Endothelial cell (in vitro differentiated cells): ENCODE data around the gene CCL18. TPM values are rescaled to one million over a fixed set of nuclear protein-coding genes. Genes with fewer than 3 reads are reported as not detected.
A peak's percentile ranks its signal among the peaks of the same experiment; 100 is the strongest.
"Not testable (repeated sequence)": the region's sequence is repeated elsewhere in the genome, so short reads cannot be mapped to it uniquely, and the experiment has no call there.

Experiments used
- DNase-seq: peaks from one replicate; pipeline ENCODE4 v3.0.0; 2021; ENCODE audit warnings: low spot score
- H3K27ac Mint-ChIP-seq: one replicate; pipeline ENCODE4 v1.8.0; 2021; ENCODE audit warnings: mixed read lengths, inconsistent platforms; ENCODE audit not compliant: unreplicated experiment
- H3K27me3 Mint-ChIP-seq: one replicate; pipeline ENCODE4 v1.8.0; 2021; ENCODE audit warnings: mild to moderate bottlenecking, moderate library complexity, mixed read lengths, inconsistent platforms; ENCODE audit not compliant: unreplicated experiment
- H3K36me3 Mint-ChIP-seq: one replicate; pipeline ENCODE4 v1.8.0; 2021; ENCODE audit warnings: mild to moderate bottlenecking, low read depth, mixed read lengths, inconsistent platforms; ENCODE audit not compliant: unreplicated experiment
- H3K4me1 Mint-ChIP-seq: one replicate; pipeline ENCODE4 v1.8.0; 2021; ENCODE audit warnings: mild to moderate bottlenecking, mixed read lengths, inconsistent platforms; ENCODE audit not compliant: unreplicated experiment
- H3K4me3 Mint-ChIP-seq: one replicate; pipeline ENCODE4 v1.8.0; 2021; ENCODE audit warnings: mild to moderate bottlenecking, mixed read lengths, inconsistent platforms; ENCODE audit not compliant: unreplicated experiment
- H3K9me3 Mint-ChIP-seq: one replicate; pipeline ENCODE4 v1.8.0; 2021; ENCODE audit warnings: mixed read lengths, inconsistent platforms; ENCODE audit not compliant: unreplicated experiment
- total RNA-seq: library from RNA; stranded (reverse); fragmentation: NEBNext Ultra II Directional; extraction: Animal tissue kit (Norgen Biotek cat#: 25700); gene quantifications from one replicate; pipeline ENCODE4 v1.2.1, GENCODE V29; 2021; ENCODE audit not compliant: unreplicated experiment
- TF ChIP-seq, protein P1 (sequence below): fragments of 200-600 bp; sonication (generic); IDR thresholded peaks from one replicate; pipeline ENCODE4 v1.5.0; 2021; ENCODE audit warnings: antibody characterized with exemption; ENCODE audit not compliant: unreplicated experiment

Gene CCL18
- total RNA-seq, 1 donor from 2014 or later, result not detected

DNA sequence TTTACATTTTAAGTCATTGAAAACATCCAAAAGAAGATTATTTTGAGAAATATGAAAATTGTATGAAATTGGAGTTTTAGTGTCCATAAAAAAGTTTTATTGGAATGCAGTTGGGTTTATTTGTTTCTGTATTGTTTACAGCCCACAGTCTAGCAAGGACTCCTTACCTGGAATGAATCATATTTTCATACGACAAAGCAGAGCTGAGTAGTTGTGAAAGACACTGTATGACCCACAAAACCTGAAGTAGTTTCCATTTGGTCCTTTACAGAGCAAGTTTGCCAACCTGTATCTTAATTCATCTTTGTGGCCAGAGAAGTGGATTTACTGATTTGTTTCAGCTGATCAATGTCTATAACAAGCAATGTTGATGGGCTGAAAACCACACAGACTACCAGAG is 10.3 kb downstream of the CCL18 start:
- no peaks in the 10 kb centered on the region for H3K9me3 Mint-ChIP-seq
- no peak overlapping the region for H3K27ac Mint-ChIP-seq
- TF ChIP-seq, protein P1, sequence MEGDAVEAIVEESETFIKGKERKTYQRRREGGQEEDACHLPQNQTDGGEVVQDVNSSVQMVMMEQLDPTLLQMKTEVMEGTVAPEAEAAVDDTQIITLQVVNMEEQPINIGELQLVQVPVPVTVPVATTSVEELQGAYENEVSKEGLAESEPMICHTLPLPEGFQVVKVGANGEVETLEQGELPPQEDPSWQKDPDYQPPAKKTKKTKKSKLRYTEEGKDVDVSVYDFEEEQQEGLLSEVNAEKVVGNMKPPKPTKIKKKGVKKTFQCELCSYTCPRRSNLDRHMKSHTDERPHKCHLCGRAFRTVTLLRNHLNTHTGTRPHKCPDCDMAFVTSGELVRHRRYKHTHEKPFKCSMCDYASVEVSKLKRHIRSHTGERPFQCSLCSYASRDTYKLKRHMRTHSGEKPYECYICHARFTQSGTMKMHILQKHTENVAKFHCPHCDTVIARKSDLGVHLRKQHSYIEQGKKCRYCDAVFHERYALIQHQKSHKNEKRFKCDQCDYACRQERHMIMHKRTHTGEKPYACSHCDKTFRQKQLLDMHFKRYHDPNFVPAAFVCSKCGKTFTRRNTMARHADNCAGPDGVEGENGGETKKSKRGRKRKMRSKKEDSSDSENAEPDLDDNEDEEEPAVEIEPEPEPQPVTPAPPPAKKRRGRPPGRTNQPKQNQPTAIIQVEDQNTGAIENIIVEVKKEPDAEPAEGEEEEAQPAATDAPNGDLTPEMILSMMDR, result no peak
- H3K4me3 Mint-ChIP-seq, result no peak overlapping the region
- H3K4me1 Mint-ChIP-seq, result no peaks in the 10 kb centered on the region
- H3K27me3 Mint-ChIP-seq, result peaks cover 2% of the 10 kb centered on the region
- no peaks in the 10 kb centered on the region for H3K36me3 Mint-ChIP-seq
- no peak for DNase-seq

DNA sequence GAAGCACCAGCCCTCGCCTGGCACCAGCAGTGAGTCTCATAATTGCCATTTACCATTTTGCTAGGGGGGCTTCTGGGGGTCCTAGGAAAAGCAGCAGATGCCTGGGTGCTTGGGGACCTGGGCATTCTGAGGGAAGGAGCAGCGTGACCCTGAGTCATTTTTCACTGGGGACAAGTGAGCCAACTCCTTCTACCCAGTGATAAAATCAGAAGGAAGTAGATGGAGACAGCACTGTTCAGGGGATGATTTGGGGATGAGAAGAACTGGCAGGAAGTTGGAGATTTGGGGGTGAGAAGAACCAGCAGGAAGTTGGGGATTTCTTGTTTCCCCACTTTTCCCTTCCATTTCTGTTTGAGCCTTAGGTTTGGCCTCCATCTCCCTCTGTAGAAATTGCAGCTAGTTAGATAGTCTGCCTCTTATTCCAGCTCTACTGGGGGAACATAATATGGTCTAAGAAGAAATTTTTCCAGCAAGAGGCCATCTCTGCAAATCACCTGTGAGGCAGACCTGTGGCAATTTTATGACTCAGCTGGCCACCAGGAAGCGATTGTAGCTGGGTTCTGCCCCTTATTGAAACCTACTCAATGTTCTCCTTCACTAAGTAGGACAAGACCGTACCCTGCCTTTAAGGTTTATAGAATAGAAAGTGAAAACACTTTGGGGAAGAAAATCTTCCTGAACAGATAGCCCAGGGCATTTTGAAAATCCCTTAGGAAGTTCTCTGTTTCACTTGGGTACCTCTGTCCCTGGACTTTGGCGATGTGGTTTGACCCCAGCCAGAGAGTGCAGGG is 17.8 kb downstream of the CCL18 start:
- not testable (repeated sequence) for H3K27ac Mint-ChIP-seq, H3K4me1 Mint-ChIP-seq, H3K4me3 Mint-ChIP-seq, H3K36me3 Mint-ChIP-seq, DNase-seq, H3K9me3 Mint-ChIP-seq, H3K27me3 Mint-ChIP-seq

DNA sequence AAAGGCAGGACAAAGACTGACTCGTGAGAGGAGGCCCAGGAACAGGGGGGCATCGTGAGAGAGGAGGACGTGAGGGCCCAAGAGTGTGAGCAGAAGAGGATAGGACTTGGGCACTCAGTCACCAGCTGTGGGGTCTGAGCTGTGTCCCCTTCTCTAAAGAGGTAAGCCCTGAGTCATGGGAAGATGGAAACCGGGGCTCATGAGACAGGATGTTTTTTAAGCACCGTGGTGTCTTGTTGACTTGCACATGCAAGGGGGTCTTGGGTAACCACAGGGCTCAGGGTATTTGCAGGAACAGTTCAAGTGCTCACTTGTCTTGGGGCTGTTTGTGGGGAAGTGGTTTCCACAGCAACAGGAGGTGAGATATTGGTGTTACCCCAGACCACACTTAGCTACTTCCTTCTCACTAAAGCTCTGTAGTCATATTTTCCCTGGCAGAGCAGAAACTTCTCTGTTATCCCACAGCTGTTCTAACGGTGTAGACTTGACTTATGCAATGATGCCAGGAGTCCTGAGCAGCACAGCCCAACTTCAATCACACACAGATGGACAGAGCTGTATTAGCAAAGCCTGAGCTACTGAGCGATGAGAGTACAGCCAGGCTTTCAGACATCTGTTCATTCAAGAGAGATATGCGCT is 18.5 kb downstream of the CCL18 start:
- H3K9me3 Mint-ChIP-seq, DNase-seq, H3K4me1 Mint-ChIP-seq, H3K4me3 Mint-ChIP-seq, H3K36me3 Mint-ChIP-seq, H3K27me3 Mint-ChIP-seq, H3K27ac Mint-ChIP-seq: not testable (repeated sequence)

DNA sequence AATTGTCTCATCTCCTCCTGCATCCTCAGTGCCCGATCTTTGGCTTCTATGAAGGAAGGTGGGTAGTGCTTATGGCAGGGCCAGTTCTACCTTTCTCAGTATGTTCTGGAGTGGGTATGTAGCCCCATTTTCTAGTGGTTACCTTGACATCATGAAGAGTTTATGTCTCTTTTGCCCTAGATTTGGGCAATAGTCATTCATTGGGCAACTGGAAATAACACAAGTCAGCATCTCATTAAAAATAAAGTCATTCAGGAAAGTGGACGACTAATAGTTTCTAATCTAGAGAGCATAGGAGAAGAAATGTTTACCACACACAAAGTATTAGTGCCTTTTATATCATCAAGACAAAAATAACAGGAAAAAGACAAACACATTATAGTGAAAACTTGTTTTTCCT is 19.6 kb downstream of the CCL18 start:
- H3K4me1 Mint-ChIP-seq, H3K27me3 Mint-ChIP-seq, H3K4me3 Mint-ChIP-seq, H3K36me3 Mint-ChIP-seq, DNase-seq, H3K9me3 Mint-ChIP-seq: not testable (repeated sequence)
- peak overlapping the region; percentile 33 for H3K27ac Mint-ChIP-seq

DNA sequence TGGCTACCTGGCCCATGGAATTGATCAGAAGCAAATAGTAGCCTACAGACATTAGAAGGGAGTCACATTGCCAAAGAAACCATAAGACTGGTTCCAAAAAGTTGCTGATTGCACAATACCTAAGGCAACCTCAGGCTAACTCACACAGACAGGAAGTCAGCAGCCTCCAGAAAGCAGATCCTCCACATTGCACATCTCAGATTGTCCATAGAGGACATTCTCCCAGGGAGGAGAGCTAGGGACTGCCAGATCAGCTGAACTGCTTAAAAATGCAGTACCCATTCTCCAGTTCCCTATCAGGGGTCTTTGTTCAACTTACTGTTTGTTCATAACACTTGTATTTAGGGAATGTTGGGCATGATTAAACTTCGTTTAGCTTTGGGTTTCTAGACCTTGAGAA is 21.7 kb downstream of the CCL18 start:
- Mint-ChIP-seq H3K27ac (no peak overlapping the region), H3K27me3 (peaks cover 1% of the 10 kb centered on the region), H3K4me1 (peaks cover 9% of the 10 kb centered on the region), H3K36me3 (no peaks in the 10 kb centered on the region), H3K4me3 (no peak overlapping the region), H3K9me3 (no peaks in the 10 kb centered on the region)
- TF ChIP-seq, protein P1, result no peak
- no peak for DNase-seq

DNA sequence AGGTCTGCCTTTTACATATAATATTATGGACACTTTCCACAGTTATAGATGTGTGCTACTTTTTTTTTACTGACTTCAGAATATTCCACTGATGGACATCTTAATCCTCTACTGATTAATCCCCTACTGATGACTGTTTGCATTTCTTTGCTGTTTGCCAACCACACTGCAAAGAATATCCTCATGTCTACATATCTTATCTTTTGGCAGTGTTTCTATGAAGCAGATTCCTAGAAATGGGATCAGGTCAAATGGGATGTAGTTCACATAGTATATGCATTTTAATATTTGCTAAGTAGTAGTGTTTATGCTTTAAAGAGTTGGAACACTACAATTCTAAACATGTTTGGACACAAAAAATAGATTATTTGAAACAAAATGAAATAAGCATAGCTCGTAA is 22.7 kb downstream of the CCL18 start:
- Mint-ChIP-seq H3K27me3 (peaks cover 1% of the 10 kb centered on the region), H3K4me3 (no peak overlapping the region), H3K36me3 (no peaks in the 10 kb centered on the region), H3K27ac (no peak overlapping the region), H3K9me3 (no peaks in the 10 kb centered on the region), H3K4me1 (peaks cover 9% of the 10 kb centered on the region)
- TF ChIP-seq, protein P1, result no peak
- DNase-seq, result no peak

DNA sequence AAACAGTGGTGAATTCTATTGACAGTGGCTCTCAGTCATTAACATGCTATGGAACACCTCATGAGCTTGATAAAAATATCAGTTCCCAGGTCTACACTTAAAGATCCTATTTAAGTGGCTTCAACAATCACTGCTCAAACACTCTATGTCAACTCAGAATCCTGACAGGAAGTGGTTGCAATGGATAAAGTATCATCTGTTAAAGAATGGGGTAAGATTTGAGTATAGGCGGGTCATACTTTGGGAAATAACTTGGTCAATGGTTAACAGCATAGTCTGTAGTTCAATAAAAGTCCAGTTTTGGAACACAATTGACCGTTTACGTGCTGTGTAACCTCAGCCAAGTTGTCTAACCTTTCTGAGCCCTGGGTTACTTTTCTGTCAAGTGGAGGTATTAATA is 23.4 kb downstream of the CCL18 start:
- not testable (repeated sequence) for H3K4me1 Mint-ChIP-seq

DNA sequence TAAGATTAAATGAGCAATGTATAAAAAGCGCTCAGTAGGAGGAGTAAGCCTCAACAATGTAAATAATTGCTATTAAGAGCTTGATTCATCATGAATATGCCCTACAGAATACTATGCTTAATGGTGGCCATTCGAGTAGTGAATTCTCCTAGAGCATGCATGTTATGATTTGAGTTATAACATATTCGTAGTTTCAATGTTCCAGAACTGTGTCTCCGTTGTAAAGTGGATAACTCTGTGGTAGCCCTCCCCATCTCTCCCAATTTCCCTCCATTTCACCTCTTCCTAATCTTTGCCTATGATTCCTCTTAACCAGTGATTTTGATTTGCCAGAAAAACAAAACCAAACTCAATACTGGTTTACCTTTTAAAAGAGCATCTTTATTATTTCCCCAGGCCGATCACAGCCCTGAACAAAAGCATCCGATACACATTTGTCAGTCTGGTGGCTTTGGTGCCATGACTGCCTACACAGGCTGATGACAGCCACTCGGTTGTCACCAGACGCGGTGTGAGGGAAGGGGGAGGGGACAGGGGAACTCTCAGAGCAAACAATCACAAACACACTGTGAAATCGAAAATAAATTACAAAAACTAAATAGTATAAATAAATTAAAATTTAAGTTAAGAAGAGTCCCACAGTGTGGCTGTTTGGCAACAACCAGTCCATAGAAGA is 24.0 kb downstream of the CCL18 start:
- not testable (repeated sequence) for H3K36me3 Mint-ChIP-seq, H3K27me3 Mint-ChIP-seq, H3K4me3 Mint-ChIP-seq, DNase-seq, H3K27ac Mint-ChIP-seq, H3K9me3 Mint-ChIP-seq, H3K4me1 Mint-ChIP-seq

More for the DNA sequence above, 23.4 kb downstream of the CCL18 start:
- not testable (repeated sequence) for H3K27ac Mint-ChIP-seq, H3K4me3 Mint-ChIP-seq, H3K27me3 Mint-ChIP-seq, H3K9me3 Mint-ChIP-seq, H3K36me3 Mint-ChIP-seq, DNase-seq
